Frontal cortex (tissue), 4 donors: ENCODE data around the gene MRPL37. TPM values are rescaled to one million over a fixed set of nuclear protein-coding genes. Genes with fewer than 3 reads are reported as not detected.

Experiments
- DNase-seq, 2 donors: peaks; one replicate each; pipeline ENCODE4 v3.0.0; 2012; ENCODE audit warnings: low spot score in 2 of 2
- FAIRE-seq: peaks from 2 replicates; lab custom pipeline; 2012; peaks lifted over from hg19 to GRCh38; lab: Jason Lieb, UNC
- total RNA-seq: library from RNA; depleted of rRNA; stranded (reverse); fragments of >200 nt; gene quantifications from one replicate; pipeline ENCODE4 v1.2.3, GENCODE V29; 2014
- donor health status: control.
- donor health status: control.
- donor health status: control.

MRPL37 gene
- total RNA-seq, 1 donor from 2014 or later = 29.3 TPM

DNA sequence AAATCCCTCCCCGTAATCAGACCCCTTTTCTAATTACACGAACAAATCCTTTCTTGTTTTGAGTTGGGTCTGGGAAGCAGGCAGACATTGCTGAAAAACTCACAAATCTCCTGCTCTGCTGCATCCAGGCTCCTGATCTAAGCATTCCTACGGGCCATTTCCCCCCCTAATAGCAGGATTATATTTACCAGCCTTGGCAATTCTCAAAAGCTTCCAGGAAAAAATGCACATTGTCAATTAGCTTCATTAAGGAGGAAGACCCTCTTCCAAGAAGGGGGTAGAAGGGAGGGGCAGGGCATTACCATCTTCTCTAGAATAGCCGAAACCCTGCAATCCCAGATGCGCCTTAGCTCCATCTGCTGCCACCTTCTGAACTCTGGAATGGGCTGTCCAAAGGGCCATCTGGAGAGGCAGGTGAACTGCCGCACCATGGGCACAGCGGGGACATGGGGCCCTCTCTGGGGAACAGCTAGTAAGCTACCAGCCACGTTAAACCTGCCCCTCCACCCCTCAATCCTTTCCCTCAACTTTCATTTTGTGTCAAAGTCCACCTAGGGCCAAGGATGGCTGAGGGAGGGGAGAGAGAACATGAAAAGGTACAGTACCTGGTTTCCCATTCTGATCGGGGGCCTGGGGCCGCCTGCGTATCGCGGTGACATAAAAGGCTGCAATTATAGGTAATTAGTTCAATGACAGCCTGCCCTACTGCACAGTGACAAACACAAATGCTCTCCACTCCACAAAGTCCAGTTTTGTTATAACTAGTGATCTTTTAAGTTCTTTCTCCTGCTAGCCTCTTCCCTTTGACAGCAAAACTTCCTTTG, 56.8 kb downstream of the MRPL37 start:
- DNase-seq = no peak
- FAIRE-seq = no peak

DNA sequence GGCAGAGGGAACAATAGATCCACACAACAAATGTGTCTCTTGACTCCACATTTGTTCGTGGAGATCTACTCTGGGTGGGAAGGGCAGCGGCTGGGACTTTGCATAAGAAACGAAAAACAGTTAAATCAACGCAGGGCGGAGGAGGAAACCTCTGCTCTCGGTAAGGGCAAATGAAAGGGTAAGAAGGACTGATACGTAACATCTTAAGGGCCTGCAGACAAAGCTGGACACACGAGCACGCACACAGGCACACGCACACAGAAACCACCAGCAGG, 57.3 kb downstream of the MRPL37 start:
- FAIRE-seq = no peak
- no peak for DNase-seq

DNA sequence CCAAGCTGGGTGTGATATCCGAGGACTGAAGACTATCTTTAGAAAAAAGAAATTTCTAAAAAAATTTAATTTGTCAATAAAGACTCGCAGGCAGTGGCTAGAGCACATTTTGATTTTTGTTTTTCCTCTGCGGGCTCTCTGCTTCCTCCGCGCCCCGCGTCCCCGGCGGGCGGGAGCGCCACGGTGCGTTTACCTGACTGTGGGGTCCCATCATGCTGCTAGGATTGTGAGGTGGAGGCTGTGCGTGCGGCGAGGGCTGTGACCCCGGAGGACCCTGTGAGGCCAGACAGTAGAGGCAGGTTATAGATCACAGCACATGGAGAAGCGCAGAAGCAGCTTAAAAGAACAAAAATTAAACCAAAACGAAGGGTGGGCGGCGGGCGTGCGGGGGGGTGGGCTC, 57.9 kb downstream of the MRPL37 start:
- no peak for FAIRE-seq
- no peak for DNase-seq

DNA sequence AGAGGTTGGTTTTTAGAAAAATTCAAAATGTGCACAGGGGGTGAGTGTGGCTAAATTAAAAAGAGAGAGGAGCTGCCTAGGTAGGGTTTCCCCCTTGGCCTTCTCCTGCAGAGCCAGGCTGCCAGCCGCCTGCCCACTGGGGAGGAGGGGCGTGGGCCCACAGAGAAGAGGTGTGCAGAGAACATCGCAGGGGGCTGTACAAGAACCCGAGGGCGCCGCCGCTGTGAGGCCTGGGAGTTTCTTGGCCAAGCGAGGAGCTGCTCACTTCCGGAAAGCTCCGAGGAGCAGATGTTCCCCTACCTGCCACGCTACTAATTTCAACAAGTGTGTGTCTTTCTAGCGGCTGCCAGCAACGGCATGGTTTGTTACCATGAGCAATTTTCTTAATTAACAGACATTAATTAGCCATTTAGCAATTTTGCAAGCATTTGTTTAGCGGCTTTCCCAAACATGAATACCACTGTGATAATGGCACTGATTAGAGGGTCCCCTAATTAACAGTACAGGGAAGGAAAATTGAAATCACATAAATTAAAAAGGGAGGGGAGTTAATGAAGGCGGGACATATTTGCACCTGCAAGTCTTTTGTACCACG, 59.7 kb downstream of the MRPL37 start:
- no peak for FAIRE-seq
- no peak for DNase-seq

DNA sequence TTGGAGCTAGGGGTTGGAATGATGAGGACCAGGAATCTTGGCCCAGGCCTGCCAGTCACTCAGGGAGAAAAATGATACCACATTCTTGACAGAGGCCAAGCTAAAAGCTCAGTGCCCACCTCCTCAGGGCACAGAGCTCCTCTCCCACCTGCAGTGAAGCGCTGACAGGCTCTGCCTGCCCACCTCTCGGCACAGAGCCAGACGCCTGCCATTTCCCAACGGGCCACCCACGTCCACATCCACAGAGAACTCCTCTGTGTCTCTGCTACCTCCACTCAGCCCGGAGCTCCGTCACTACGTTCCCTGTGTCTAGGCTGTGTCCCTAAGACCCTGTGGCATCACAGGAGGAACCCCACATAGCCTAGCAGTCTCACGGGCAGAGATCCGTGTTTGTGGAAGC, 60.8 kb downstream of the MRPL37 start:
- FAIRE-seq (no peak), DNase-seq (peak in 1 of 2 donors; percentile 54)

GRCh38 chr1:54262244-54262643, 62.3 kb downstream of the MRPL37 start:
- DNase-seq (no peak), FAIRE-seq (no peak)

GRCh38 chr1:54263601-54264226, 63.7 kb downstream of the MRPL37 start:
- DNase-seq (no peak), FAIRE-seq (no peak)

DNA sequence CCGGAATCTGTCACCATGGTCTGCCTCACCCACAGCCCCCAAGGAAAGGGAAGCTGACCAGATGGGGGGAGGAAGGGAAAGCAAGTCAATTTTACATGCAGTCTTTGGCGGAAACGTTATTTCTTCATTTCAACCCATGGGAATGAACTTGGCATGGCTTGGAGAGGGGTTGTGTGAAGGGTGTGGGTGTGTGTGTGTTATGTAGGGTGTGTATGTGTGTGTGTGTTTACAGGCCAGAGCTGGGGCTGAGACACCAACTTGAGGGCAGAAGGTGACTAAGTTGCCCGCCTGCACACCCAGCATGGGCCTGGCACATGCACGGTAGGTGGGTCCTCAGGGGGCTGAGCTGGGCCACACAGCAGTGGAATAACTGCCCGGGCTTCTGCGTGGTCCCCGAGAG, 65.2 kb downstream of the MRPL37 start:
- FAIRE-seq (no peak), DNase-seq (no peak)

DNA sequence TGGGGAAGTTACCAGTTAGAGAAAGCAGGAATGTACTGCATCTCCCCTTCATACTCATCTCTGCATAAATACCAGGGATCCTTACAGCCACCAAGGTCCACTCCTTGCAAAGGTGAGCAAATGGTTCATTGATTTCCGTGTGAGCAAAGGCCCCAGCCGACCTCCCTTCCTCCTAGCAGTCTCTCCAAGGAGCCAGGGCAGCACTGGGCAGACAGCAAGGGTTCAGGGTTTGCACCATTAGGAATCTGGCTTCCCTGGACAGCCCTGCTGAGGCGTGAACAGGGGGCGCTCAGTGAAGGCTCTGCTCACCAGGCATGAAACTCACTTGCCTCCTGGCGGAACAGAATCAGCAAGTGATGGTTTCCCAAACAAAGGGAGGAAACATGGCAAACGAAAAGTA, 65.7 kb downstream of the MRPL37 start:
- DNase-seq (no peak), FAIRE-seq (no peak)

- DNase-seq (no peak), FAIRE-seq (no peak)
Measured at GRCh38 chr1:54266195-54266594, 66.2 kb downstream of the MRPL37 start.

GRCh38 chr1:54266908-54267307, 66.9 kb downstream of the MRPL37 start:
- FAIRE-seq (no peak), DNase-seq (no peak)

Other genes with a start within 250 kb of the MRPL37 start
- not detected for gene LDLRAD1, start 182.0 kb upstream of the MRPL37 start, total RNA-seq
- gene TMEM59, start 147.0 kb upstream of the MRPL37 start, total RNA-seq = 92.9 TPM
- 4.9 TPM for gene TCEANC2, start 146.6 kb upstream of the MRPL37 start, total RNA-seq
- not detected for gene CDCP2, start 47.2 kb upstream of the MRPL37 start, total RNA-seq
- gene CYB5RL, start 137 bp upstream of the MRPL37 start, total RNA-seq = 4.5 TPM
- 39.1 TPM for gene SSBP3, start 206.2 kb downstream of the MRPL37 start, total RNA-seq